Stimulated activated naive CD4-positive, alpha-beta T cell treated with Interleukin-2 at 50 U/mL for 16 hours (primary cell): Measurements from ENCODE around the gene KANK2.
"Not testable (repeated sequence)": the region's sequence is repeated elsewhere in the genome, so short reads cannot be mapped to it uniquely, and the experiment has no call there.

Experiments
- DNase-seq: peaks from one replicate; lab custom pipeline; 2025; lab: John Stamatoyannopoulos, UW

KANK2 gene

DNA sequence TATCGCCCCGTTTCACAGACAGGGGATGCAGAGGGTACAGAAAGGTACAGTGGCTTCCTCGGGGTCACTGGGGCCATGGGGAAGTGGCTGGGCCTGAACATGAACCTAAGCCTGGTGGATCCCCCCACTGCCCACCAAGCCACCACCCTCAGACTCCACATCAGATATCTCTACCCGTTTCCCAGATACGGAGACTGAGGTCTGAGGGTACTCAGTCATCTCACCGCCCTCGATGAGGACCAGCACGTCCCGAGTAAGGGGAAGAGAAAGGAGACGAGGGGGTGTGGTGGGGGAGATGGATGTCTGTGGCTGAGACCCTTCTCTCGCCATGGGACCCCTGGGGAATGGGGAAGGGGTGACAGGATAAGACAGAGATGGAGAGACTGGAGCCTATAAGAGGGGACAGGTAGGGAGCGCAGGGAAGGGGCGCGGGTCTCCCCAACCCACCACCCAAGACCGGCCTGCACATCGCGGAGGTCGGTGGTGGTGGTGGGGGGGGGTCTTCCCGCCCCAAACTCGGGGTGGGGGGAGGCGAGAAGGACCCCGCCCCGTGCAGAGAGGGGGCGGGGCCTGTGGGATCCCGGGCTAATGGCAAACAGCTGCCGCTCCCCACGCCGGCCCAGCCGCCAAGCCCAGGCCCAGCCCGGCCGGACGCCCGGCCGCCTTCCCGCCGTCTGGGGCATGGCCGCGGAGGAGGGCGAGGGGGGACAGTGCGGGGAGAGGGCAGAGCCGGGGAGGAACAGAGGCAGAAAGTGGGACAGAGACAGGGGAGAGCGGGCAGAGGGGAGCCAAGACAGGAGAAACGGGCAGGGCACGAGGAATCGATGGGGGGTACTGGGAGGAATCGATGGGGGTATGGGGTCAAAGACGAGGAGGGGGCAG is 698 bp downstream of the KANK2 start:
- DNase-seq: no peak

DNA sequence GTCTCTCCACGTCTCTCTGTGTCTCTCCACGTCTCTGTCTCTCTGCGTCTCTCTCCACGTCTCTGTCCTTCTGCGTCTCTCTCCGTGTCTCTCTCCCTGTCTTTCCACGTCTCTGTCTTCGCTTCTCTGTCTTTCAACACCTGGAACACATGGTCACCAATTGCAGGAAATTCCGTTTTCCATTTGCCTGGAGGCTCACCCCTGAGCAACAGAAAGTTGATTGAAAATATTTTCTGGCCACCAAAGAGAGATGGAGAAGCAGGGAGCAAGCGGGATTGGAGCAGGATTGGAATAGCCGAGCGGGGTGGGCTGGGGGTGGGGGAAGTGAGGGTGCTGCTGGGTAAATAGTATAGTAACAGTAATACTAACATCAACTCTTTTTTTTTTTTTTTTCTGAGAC is 1.7 kb downstream of the KANK2 start:
- no peak for DNase-seq

GRCh38 chr19:11194656-11195558 is 2.4 kb downstream of the KANK2 start:
- no peak for DNase-seq

DNA sequence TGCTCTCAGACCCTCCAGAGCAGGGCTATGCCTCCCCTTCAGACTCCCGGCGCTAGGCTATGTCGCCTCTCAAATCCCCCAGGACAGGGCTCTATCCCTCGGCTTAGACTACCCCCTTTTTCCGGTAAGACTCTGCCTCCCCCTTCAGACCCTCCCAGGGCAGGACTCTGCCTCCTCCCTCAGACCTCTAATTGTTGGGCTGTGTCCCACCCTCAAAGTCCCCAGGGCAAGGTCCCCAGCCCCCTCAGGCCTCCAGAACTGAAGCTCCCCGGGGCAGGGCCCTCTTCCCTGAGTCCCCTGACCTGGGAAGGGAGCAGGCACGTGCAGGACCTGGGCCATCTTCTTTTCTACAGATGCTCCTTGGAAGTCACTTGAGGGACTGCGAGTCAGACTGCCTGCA is 3.2 kb downstream of the KANK2 start:
- no peak for DNase-seq

DNA sequence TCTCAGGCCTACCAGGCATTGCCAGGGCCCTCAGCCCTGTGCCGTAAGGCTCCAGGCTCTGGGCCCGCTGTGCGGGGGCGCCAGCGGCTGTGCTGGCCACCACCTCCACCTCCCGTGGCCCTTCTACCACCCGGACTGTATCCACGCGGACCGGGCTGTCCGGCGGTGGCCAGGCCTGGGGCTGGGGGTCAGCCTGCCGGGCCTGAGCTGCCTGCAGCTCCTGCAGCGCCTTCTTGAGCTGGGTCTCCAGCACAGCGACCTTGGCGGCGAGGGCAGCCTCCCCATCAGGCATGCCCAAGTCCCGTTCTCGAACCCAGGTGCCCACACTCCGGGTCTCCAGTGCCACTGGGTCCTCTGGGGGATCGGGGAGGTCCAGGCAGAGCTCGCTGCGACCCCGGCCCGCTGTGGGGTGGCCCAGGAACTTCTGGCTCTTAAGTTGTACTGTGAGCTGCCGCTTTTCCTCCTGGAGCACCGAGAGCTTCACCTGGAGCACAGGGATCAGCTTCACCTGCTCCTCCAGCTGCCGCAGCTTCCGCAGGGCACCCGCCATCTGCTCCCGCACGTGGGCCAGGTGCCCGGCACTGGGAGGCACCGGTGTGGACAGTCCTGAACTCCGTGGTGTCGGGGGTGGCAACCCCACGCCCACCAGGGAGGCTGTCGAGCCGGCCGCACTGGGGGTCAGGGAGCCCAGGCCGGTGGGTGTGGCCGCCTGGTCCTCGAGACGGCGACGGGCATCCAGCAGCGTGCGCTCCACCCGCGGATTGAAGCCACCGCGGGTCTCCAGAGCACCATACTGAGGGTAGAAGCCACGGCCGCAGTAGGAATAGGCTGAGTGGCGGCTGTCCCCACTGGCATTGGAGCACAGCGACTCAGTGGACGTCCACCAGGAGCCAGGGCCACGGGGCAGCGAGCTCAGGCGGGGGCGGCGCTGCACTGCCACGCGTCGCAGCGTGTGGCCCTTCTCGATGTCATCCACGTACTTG is 4.1 kb downstream of the KANK2 start:
- no peak for DNase-seq

- DNase-seq: no peak
Measured at GRCh38 chr19:11191934-11192333, 5.4 kb downstream of the KANK2 start.

DNA sequence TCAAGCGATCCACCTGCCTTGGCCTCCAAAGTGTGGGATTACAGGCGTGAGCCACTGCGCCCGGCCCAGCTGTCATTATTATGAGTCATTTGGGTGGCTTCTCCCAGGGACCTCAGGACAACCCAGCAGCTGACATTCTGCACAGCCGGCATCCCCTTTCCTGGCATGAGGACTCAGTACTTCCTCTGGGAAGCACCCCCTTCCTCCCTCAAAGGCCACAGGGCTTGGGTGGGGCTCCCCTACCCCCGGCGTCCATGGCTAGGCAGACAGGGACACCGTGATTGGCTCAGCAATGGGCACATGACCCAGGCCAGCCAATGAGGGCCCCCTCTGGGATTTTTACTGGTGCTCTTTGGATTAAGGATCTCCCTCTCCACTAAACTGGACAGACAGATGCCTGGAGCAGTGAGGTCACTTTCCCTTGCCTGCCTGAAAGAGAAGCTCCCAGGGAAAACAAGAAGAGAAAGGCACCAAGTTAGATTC is 6.0 kb downstream of the KANK2 start:
- no peak for DNase-seq

GRCh38 chr19:11190501-11190900 is 6.8 kb downstream of the KANK2 start:
- no peak for DNase-seq

DNA sequence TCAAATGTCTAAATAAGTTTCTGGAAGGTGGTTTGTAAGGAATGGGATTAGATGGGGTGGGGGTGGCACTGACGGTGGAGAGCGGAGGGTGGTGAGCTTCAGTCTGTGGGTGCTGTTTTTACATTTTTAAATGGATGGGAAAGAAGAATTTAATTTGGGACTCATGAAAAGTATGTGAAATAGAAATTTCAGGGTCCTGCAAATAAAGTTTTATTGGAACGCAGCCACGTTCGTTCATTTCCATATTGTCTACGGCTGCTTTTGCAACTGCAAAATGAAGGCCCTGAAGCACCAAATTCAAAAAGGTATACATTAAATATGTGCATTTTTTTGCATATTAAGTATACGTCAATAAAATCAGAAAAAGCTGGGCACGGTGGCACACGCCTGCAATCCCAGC is 9.9 kb downstream of the KANK2 start:
- DNase-seq: no peak

DNA sequence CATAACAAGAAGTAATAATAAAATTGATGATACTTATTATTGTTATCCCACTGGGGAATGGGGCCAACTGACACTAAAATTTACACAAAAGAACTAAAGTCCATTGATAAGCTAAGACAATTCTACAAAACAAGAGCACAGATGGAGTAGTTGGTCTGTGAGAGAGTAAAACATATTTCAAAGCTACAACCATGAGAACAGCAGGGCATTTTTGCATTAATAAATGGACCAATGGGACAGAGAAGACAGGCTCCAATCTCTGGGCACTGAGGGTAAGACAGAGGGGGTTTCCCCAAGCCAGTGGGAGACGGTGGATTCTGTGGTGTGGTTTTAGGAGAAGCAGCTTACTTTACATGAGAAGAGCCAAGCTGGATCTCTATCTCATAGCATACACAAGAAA is 14.4 kb downstream of the KANK2 start:
- DNase-seq: no peak

DNA sequence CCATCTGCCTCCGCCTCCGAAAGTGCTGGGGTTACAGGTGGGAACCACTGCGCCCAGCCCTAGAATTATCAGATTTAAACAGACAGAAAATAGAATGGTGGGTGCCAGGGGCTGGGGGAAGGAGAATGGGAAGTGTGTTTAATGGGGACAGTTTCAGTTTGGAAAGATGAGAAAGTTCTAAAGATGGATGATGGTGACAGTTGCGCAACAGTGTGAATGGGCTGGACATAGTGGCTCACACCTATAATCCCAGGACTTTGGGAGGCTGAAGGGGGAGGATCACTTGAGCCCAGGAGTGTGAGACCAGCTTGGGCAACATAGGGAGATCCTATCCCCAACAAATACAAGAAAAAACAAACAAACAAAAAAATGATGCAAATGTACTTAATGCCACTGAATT is 15.9 kb downstream of the KANK2 start:
- DNase-seq: no peak

GRCh38 chr19:11180975-11181374 is 16.4 kb downstream of the KANK2 start:
- DNase-seq: not testable (repeated sequence)

- DNase-seq: no peak
Measured at GRCh38 chr19:11180346-11180745, 17.0 kb downstream of the KANK2 start.

- DNase-seq: no peak
Measured at GRCh38 chr19:11179716-11180297, 17.5 kb downstream of the KANK2 start.

- not testable (repeated sequence) for DNase-seq
Measured at GRCh38 chr19:11179145-11179465, 18.2 kb downstream of the KANK2 start.

- no peak for DNase-seq
Measured at GRCh38 chr19:11177592-11177991, 19.8 kb downstream of the KANK2 start.

- DNase-seq: no peak
Measured at GRCh38 chr19:11176466-11177193, 20.7 kb downstream of the KANK2 start.

- no peak for DNase-seq
Measured at GRCh38 chr19:11175920-11176319, 21.4 kb downstream of the KANK2 start.

GRCh38 chr19:11174336-11174735 is 23.0 kb downstream of the KANK2 start:
- no peak for DNase-seq

GRCh38 chr19:11173516-11174155 is 23.7 kb downstream of the KANK2 start:
- DNase-seq: no peak
